Natural killer cell (primary cell): Measurements from ENCODE around the gene CD99L2. TPM values are rescaled to one million over a fixed set of nuclear protein-coding genes. Genes with fewer than 3 reads are reported as not detected.
A peak's percentile ranks its signal among the peaks of the same experiment; 100 is the strongest.

Experiments used
- ATAC-seq, 3 donors: fragments of 150-1000 bp in 2 of 3; fragments of 200-7000 bp in 1 of 3; cut with Tn5 transposase; 1 replicate in 1 of 3; 2 replicates in 2 of 3; pipeline ENCODE4 v1.10.0; 2021; ENCODE audit warnings: mild to moderate bottlenecking in 2 of 3, moderate library complexity in 2 of 3
- DNase-seq, 2 donors: peaks; one replicate each; pipeline versions ENCODE4 v3.0.0 to v3.0.0-alpha.2; 2013 to 2021; ENCODE audit warnings: mixed read lengths in 1 of 2
- H3K27ac ChIP-seq: one replicate; pipeline ENCODE4 v1.5.1; 2013; ENCODE audit warnings: mild to moderate bottlenecking, low read length
- H3K27me3 ChIP-seq: one replicate; pipeline ENCODE4 v1.6.1; 2013; ENCODE audit warnings: low read length; ENCODE audit not compliant: control insufficient read depth, insufficient read depth
- H3K36me3 ChIP-seq: one replicate; pipeline ENCODE4 v1.6.1; 2013; ENCODE audit warnings: low read length; ENCODE audit not compliant: control insufficient read depth, insufficient read depth
- H3K4me1 ChIP-seq: one replicate; pipeline ENCODE4 v1.6.1; 2013; ENCODE audit warnings: low read length; ENCODE audit not compliant: control insufficient read depth, insufficient read depth
- H3K4me3 ChIP-seq: one replicate; pipeline ENCODE4 v1.5.1; 2013; ENCODE audit warnings: low read length
- H3K9me3 ChIP-seq: one replicate; pipeline ENCODE4 v1.6.1; 2013; ENCODE audit warnings: low read length; ENCODE audit not compliant: control insufficient read depth, insufficient read depth
- H3K27ac Mint-ChIP-seq, 2 donors: one replicate each; pipeline ENCODE4 v1.8.0; 2022; ENCODE audit warnings: mild to moderate bottlenecking in 2 of 2, mixed read lengths in 2 of 2, moderate library complexity in 1 of 2
- H3K27me3 Mint-ChIP-seq, 2 donors: one replicate each; pipeline ENCODE4 v1.8.0; 2022; ENCODE audit warnings: low read depth in 2 of 2, mixed read lengths in 2 of 2
- H3K36me3 Mint-ChIP-seq: one replicate; pipeline ENCODE4 v1.8.0; 2022; ENCODE audit warnings: mixed read lengths
- H3K4me1 Mint-ChIP-seq, 2 donors: one replicate each; pipeline ENCODE4 v1.8.0; 2022; ENCODE audit warnings: mixed read lengths in 2 of 2
- H3K4me3 Mint-ChIP-seq: one replicate; pipeline ENCODE4 v1.8.0; 2022; ENCODE audit warnings: mild to moderate bottlenecking, moderate library complexity, mixed read lengths
- H3K9me3 Mint-ChIP-seq, 2 donors: one replicate each; pipeline ENCODE4 v1.8.0; 2022; ENCODE audit warnings: mixed read lengths in 2 of 2
- CTCF ChIP-seq: fragments of 200-600 bp; IDR thresholded peaks from one replicate; pipeline ENCODE4 v1.8.0; 2022; ENCODE audit warnings: antibody characterized with exemption
- WGBS: methylation state at CpG from one replicate; pipeline ENCODE4 v1.1.7; 2013; ENCODE audit warnings: missing lambda C conversion rate; ENCODE audit not compliant: insufficient coverage; 5-methylcytosine and 5-hydroxymethylcytosine counted together
- intact Hi-C: fragments of 100-400 bp; cut with micrococcal nuclease; formaldehyde crosslinking; loops from one replicate; pipeline ENCODE4 v1.14.2; 2022
- total RNA-seq, 4 donors: library from RNA; stranded (reverse); fragments of 120-200 nt in 1 of 4; gene quantifications; one replicate each; pipeline versions ENCODE4 v1.2.3 to v1.2.4, GENCODE V29; 2013 to 2022

The CD99L2 gene
- total RNA-seq, result 10 to 100 TPM; 13.1 to 18.0 (median 15.7) TPM
- 13.9 TPM for total RNA-seq (2013)

DNA sequence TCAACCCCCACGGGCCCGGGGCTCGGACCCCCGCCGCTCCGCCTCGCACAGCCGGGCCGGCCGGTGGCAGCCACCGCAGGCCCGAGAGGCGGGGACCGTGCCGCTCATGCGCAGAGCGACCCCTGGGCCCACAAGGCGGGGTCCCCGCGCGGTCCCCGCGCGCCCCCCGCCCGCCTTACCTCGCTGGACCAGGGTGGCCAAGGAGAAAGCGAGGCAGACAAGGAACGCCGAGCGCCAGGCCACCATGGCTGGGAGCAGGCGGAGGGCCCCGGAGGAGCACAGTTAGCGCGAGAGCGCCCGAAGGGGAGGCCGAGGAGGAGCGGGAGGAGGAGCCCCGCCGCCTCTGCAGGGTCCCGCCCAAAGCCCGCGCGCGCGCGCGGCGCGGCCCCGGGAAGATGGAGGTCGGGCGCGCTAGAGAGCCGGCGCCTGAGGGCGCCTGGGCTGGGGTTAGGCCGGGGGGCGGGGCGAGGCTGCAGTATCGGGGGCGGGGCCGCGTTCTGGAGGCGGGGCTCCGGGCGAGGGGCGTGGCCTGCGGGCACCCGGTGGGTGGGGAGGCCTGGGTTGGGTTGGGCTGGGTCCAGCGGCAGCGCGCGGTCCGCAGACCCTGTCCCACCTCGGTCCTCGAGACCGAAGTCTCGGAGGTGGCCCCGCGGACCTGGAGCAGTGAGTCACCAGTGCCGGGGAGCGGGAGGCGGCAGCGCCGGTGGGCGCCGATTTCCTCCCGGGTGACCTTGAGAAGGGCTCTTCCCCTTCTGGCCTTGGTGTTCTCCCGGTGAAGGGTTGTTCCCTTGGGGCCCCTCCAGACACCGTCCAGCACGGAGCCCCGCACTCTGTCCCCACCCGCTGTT is at the start of gene CD99L2:
Gene CD99L2, minus strand, starts transcription at position 326 of the 848 bp plus-strand sequence. Its CDS starts 80 bp downstream, at position 246.
- Histone ChIP-seq H3K4me3 (peak within 1 kb of the TSS; percentile 84), H3K27me3 (no peaks in the 10 kb centered on the region), H3K4me1 (peaks cover 12% of the 10 kb centered on the region), H3K9me3 (no peaks in the 10 kb centered on the region), H3K27ac (peak within 1 kb of the TSS; percentile 59), H3K36me3 (no peaks in the 10 kb centered on the region)
- peaks cover 7 to 10% of the 10 kb centered on the region in 2 donors for H3K4me1 Mint-ChIP-seq
- H3K9me3 Mint-ChIP-seq, result no peaks in the 10 kb centered on the region
- WGBS, result under 1% methylated on average over 87 of the region's 95 CpGs
- peaks cover 6 to 18% of the 10 kb centered on the region in 2 donors for H3K27me3 Mint-ChIP-seq
- no peak for TF ChIP-seq CTCF
- H3K27ac Mint-ChIP-seq, result peak within 1 kb of the TSS; percentile 31 to 66
- peak; percentile 92 to 99 (median 95) for ATAC-seq
- DNase-seq, result peak; percentile 83 to 93
- H3K36me3 Mint-ChIP-seq, result no peaks in the 10 kb centered on the region
- intact Hi-C loops, result no loop called here
- peak within 1 kb of the TSS; percentile 88 for H3K4me3 Mint-ChIP-seq

- Mint-ChIP-seq H3K9me3 (no peaks in the 10 kb centered on the region), H3K27ac (no peak overlapping the region), H3K4me1 (no peaks in the 10 kb centered on the region), H3K4me3 (no peak overlapping the region), H3K27me3 (no peaks in the 10 kb centered on the region), H3K36me3 (no peaks in the 10 kb centered on the region)
- no peak for TF ChIP-seq CTCF
- Histone ChIP-seq H3K27ac (no peak overlapping the region), H3K36me3 (no peaks in the 10 kb centered on the region), H3K4me3 (no peak overlapping the region), H3K27me3 (no peaks in the 10 kb centered on the region), H3K9me3 (no peaks in the 10 kb centered on the region), H3K4me1 (no peaks in the 10 kb centered on the region)
- ATAC-seq (no peak), DNase-seq (no peak)
- 73% methylated on average over 2 of the region's 3 CpGs for WGBS
- intact Hi-C loops, result no loop called here
Measured at GRCh38 chrX:150944233-150944632, 45.8 kb upstream of the CD99L2 start.

DNA sequence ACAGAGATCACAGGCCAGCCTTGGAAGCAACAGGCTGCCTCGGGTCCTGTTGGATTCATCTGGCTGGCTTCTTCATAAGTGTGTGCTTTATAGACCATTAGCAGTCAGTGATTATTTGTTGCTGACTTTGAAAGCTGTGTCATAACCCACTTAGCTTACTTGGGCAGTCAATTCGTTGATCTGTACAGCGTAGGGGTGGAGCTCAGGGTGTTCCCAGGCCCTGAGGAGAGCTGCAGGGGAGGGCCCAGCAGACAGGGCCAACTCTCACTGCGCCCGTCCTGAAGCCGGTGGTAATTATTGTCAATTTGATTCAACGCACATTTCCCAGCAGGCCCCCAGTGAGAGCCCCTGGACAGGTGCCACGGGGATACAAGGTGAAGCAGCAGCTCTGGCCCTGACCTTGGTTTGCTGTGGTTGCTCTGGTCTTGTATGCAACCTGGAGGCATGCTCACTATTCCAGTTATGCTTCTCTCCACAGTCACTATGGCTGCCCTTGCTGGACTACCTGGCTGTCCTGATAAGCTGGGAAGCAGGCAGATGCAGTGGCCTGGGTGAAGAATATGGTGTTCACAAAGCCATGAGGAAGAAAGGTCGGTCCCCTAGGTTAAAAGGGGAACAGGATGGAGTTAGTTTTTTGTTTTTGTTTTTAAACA is 44.6 kb upstream of the CD99L2 start:
- H3K36me3 Mint-ChIP-seq, result no peaks in the 10 kb centered on the region
- H3K4me3 ChIP-seq, result no peak overlapping the region
- no peaks in the 10 kb centered on the region for H3K9me3 Mint-ChIP-seq
- H3K9me3 ChIP-seq, result no peaks in the 10 kb centered on the region
- H3K27ac ChIP-seq, result no peak overlapping the region
- H3K4me1 ChIP-seq, result no peaks in the 10 kb centered on the region
- DNase-seq (no peak), ATAC-seq (no peak)
- 91% methylated on average over 8 of the region's 9 CpGs for WGBS
- H3K4me1 Mint-ChIP-seq, result no peaks in the 10 kb centered on the region
- H3K36me3 ChIP-seq, result no peaks in the 10 kb centered on the region
- no peak for TF ChIP-seq CTCF
- intact Hi-C loops, result no loop called here
- H3K4me3 Mint-ChIP-seq, result no peak overlapping the region
- no peak overlapping the region for H3K27ac Mint-ChIP-seq
- no peaks in the 10 kb centered on the region for H3K27me3 ChIP-seq
- H3K27me3 Mint-ChIP-seq, result no peaks in the 10 kb centered on the region
